A673 (cell line): Measurements from ENCODE around the gene WRNIP1.

Experiments used
- EZH2 ChIP-seq: fragments of 200-600 bp; sonication (generic); IDR thresholded peaks from 2 replicates; pipeline ENCODE4 v1.6.1; 2017; ENCODE audit warnings: borderline replicate concordance, low read depth, mild to moderate bottlenecking, mixed read lengths, antibody characterized with exemption, low read length; ENCODE audit not compliant: poor library complexity, severe bottlenecking
- TF ChIP-seq, protein P1 (sequence below): fragments of 300-800, 200-600 bp; sonication (generic); conservative IDR thresholded peaks from 2 replicates; pipeline ENCODE4 v1.5.1; 2017; ENCODE audit warnings: low read depth, mild to moderate bottlenecking, antibody characterized with exemption, low read length, moderate library complexity, mixed read lengths

DNA sequence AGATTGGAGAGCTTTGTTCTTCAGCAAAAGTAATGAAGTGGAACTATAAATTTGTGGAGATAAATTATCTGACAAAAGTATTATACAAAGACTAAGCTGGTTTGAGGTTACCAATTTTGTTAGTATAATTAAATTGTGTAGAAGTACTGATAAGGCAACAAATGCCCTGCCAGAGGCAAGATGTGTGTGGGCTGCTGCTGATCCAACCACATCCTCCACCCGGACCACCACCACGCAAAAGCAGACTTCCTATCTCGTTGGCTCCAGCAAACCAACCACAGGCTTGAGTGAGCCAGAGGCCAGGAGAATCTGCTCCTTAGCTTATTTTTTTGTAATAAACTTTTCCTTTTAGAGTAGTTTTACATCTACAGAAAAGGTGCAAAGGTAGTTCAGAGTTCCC is 13.3 kb upstream of the WRNIP1 start:
- TF ChIP-seq, protein P1, sequence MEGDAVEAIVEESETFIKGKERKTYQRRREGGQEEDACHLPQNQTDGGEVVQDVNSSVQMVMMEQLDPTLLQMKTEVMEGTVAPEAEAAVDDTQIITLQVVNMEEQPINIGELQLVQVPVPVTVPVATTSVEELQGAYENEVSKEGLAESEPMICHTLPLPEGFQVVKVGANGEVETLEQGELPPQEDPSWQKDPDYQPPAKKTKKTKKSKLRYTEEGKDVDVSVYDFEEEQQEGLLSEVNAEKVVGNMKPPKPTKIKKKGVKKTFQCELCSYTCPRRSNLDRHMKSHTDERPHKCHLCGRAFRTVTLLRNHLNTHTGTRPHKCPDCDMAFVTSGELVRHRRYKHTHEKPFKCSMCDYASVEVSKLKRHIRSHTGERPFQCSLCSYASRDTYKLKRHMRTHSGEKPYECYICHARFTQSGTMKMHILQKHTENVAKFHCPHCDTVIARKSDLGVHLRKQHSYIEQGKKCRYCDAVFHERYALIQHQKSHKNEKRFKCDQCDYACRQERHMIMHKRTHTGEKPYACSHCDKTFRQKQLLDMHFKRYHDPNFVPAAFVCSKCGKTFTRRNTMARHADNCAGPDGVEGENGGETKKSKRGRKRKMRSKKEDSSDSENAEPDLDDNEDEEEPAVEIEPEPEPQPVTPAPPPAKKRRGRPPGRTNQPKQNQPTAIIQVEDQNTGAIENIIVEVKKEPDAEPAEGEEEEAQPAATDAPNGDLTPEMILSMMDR, result no peak
- TF ChIP-seq EZH2, result no peak
